ENCODE results near the gene RNASE13. TPM values are rescaled to one million over a fixed set of nuclear protein-coding genes. Genes with fewer than 3 reads are reported as not detected.

RNASE13 gene
- total RNA-seq, 1 donor from 2014 or later = not detected

GRCh38 chr14:21068521-21069387 lies 34.1 kb upstream of the RNASE13 start:
- intact Hi-C loops (cut with DNase I) = loop anchor here (2.0 kb wide), 1 partner anchor 24 kb away; no protein-coding TSS in a partner anchor
- DNase-seq (ENCODE audit: low spot score) (no peak), ATAC-seq (peak; percentile 64)

GRCh38 chr14:21066882-21067502 lies 32.4 kb upstream of the RNASE13 start:
- DNase-seq (ENCODE audit: low spot score) = no peak
- intact Hi-C loops (cut with DNase I) = no loop called here
- ATAC-seq = no peak

- DNase-seq (ENCODE audit: low spot score) = no peak
- ATAC-seq = peak; percentile 35
- intact Hi-C loops (cut with DNase I) = no loop called here
Observed at GRCh38 chr14:21063479-21063878, 28.9 kb upstream of the RNASE13 start.

GRCh38 chr14:21061347-21061668 lies 26.7 kb upstream of the RNASE13 start:
- DNase-seq (ENCODE audit: low spot score) (no peak), ATAC-seq (no peak)
- intact Hi-C loops (cut with DNase I) = no loop called here

GRCh38 chr14:21060614-21061346 lies 26.2 kb upstream of the RNASE13 start:
- ATAC-seq = no peak
- intact Hi-C loops (cut with DNase I) = no loop called here
- no peak for DNase-seq (ENCODE audit: low spot score)

- DNase-seq (ENCODE audit: low spot score) = no peak
- intact Hi-C loops (cut with DNase I) = no loop called here
- peak; percentile 15 for ATAC-seq
Observed at GRCh38 chr14:21059842-21060613, 25.4 kb upstream of the RNASE13 start.

- DNase-seq (ENCODE audit: low spot score) (no peak), ATAC-seq (no peak)
- intact Hi-C loops (cut with DNase I) = no loop called here
Observed at GRCh38 chr14:21058903-21059302, 24.3 kb upstream of the RNASE13 start.

- DNase-seq (ENCODE audit: low spot score) = no peak
- intact Hi-C loops (cut with DNase I) = no loop called here
- ATAC-seq = no peak
Observed at GRCh38 chr14:21057803-21058675, 23.4 kb upstream of the RNASE13 start, which contains the start of gene RNASE8. TSS of gene RNASE8 (plus strand) at chr14:21057822. CDS start at chr14:21057893, 71 bp downstream.

GRCh38 chr14:21056520-21057163 lies 22.0 kb upstream of the RNASE13 start:
- peak; percentile 86 for ATAC-seq

GRCh38 chr14:21055432-21056117 lies 21.0 kb upstream of the RNASE13 start:
- intact Hi-C loops (cut with DNase I) = no loop called here
- DNase-seq (ENCODE audit: low spot score) (no peak), ATAC-seq (no peak)

More at GRCh38 chr14:21056520-21057163, 22.0 kb upstream of the RNASE13 start:
- intact Hi-C loops (cut with DNase I) = no loop called here
- peak; percentile 78 for DNase-seq (ENCODE audit: low spot score)

- DNase-seq (ENCODE audit: low spot score) = no peak
- no peak for ATAC-seq
- intact Hi-C loops (cut with DNase I) = no loop called here
Observed at GRCh38 chr14:21054768-21055145, 20.1 kb upstream of the RNASE13 start.

GRCh38 chr14:21054123-21054767 lies 19.6 kb upstream of the RNASE13 start:
- ATAC-seq (no peak), DNase-seq (ENCODE audit: low spot score) (no peak)
- intact Hi-C loops (cut with DNase I) = no loop called here

- no peak for ATAC-seq
- intact Hi-C loops (cut with DNase I) = no loop called here
Observed at GRCh38 chr14:21053184-21054122, 18.8 kb upstream of the RNASE13 start.

GRCh38 chr14:21050597-21050996 lies 16.0 kb upstream of the RNASE13 start:
- intact Hi-C loops (cut with DNase I) = no loop called here
- no peak for ATAC-seq

More at GRCh38 chr14:21053184-21054122, 18.8 kb upstream of the RNASE13 start:
- no peak for DNase-seq (ENCODE audit: low spot score)

GRCh38 chr14:21049271-21049673 lies 14.7 kb upstream of the RNASE13 start:
- intact Hi-C loops (cut with DNase I) = no loop called here

More at GRCh38 chr14:21050597-21050996, 16.0 kb upstream of the RNASE13 start:
- no peak for DNase-seq (ENCODE audit: low spot score)

More at GRCh38 chr14:21049271-21049673, 14.7 kb upstream of the RNASE13 start:
- DNase-seq (ENCODE audit: low spot score) = no peak
- no peak for ATAC-seq

All from sciatic nerve (tissue), 2 donors.